Stimulated activated CD4-positive, alpha-beta T cell treated with anti-CD3 and anti-CD28 coated beads, Interleukin-1b, Interleukin-23, amount 100 ng/mL, for 1 hour (primary cell): ENCODE results near the gene PRAF2.

Source experiments
- DNase-seq, 2 donors: peaks; one replicate each; pipeline ENCODE4 v3.0.0-alpha.2; 2020; ENCODE audit warnings: low read depth in 2 of 2

Gene PRAF2, protein sequence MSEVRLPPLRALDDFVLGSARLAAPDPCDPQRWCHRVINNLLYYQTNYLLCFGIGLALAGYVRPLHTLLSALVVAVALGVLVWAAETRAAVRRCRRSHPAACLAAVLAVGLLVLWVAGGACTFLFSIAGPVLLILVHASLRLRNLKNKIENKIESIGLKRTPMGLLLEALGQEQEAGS

DNA sequence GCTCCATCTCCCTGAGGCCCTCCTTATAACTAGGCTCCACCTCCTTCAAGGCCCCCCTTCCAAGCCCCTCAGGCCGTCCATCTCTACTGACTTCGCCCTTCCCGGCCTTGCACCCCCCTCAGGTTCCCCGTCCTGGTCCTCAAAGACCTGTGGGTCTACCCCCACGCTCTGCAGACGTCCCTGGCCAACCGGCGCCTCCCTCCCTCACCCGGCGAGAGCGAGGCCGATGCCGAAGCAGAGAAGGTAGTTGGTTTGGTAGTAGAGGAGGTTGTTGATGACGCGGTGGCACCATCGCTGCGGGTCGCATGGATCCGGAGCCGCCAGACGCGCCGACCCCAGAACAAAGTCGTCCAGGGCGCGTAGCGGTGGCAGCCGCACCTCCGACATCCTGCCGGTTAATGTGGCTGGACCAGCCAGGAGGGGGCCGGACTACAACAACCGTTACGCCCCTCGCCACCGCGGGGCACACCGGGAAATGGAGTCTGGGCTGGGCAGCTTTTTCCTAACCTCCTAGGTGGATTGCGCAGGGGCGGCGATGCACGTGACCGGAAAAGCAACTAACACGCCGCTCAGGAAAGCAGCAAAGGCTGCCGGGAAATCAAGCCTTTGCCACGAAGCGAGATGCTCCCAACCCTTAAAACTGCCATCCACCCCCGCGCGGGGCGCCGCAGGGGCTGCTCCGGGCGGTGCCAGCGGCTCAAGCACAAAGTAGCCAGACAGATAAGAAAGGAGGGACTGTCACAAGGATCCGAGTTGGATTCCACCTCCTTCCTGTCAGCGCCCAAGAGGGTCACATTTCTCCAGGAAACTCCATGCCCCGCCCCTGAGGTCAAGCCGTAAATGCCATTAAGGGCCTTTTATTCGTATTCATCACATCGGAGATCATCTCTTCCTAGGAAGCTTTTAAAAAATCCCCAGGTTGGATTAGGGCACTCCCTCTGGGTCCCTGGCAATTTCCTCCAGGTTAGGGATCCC, at the start of gene PRAF2:
PRAF2 (minus strand) TSS at position 402 of the 975 bp plus-strand sequence; CDS start at position 387, 15 bp downstream.
- DNase-seq = peak; percentile 66 to 74

DNA sequence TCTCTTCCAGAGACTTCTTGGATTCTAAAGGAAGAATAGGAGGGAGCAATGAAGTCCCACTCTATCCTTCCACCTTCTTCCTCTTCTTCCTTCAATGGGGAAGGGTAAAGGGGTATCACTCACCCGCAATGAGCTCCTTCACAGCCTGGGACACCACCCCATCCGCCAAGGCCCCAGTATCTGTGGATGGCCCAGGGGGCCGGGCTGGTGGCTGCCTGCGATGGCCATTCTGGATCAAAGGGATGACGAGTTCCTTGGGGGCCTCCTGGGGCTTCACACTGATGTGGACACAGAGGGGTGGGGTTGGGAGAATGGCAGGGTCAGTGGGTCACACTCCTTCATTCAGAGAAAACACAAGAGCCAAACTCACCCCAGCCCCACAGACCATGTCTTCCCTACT, 48.7 kb upstream of the PRAF2 start:
- no peak for DNase-seq

DNA sequence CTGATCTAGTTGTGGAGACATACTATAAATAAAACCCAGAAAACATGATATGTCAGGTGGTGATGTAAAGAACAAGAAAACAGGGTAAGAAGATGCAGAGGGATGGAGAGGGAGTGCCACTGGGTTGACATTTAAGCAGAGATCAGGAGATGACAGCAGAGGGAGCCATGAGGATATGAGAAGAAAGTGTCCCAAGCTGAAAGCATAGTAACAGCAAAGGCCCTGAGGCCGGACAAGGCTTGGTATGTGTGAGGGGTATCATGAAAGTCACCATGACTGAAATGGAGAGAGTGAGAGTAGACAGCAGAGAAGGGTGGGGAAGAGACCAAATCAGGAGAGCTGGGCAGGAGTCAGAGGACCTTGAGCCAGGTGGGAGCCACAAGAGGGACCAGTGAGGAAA, 46.3 kb upstream of the PRAF2 start:
- no peak for DNase-seq

DNA sequence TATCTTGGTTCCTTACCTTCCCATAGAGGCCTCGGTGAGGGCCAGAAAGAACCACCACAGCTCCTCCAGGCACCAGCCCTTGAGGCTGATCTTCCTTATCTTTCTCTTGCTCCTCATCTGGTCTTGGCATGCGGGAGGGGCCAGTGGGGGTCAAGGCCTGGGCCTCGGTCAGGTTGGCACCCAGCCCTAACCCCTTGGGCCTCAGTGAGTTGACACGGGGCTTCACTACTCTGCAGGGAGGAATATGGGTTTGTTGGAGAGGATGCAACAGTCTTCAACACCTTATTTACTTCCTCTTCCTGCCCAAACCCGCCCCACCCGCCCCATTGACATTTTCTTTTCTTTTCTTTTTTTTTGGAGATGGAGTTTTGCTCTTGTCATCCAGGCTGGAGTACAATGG, 43.8 kb upstream of the PRAF2 start:
- no peak for DNase-seq

DNA sequence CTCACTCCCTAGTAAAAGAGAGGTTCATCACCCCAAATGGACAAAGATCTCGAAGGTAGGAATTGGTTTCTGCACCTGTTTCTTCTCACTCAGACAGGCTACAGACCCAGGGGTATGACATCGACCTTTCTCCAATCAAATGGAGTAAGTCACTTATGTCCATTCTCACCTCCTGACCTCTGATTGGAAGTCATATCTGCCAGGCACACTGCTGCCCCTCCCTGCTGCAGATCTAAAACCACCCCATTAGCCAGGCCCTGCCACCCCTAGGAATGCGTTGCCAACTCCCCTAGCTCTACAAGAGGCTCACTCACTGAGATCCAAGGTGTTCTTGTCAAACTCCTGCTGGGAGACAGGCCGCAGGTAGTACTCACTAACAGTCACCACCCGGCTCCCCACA, 42.9 kb upstream of the PRAF2 start:
- DNase-seq = no peak

DNA sequence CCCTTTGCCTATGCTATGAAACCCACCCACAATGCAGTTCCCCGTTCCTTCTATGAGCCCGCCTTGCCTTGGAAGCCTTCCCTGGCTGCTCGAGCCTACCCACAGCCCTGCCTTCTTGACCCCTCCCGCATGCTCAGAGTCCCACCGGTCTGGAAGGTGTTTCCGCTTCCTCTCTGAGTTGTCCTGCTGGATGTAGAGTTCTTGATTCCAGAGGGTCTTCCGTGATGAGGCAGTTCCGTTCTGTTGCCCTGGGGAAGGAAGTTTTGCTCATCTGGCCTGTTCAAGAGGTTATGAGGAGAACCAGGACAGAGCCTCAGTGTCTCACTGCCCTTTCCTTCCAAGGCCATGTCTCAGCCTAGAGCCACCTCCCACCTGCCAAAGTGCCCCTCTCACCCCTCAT, 42.3 kb upstream of the PRAF2 start:
- DNase-seq = no peak

DNA sequence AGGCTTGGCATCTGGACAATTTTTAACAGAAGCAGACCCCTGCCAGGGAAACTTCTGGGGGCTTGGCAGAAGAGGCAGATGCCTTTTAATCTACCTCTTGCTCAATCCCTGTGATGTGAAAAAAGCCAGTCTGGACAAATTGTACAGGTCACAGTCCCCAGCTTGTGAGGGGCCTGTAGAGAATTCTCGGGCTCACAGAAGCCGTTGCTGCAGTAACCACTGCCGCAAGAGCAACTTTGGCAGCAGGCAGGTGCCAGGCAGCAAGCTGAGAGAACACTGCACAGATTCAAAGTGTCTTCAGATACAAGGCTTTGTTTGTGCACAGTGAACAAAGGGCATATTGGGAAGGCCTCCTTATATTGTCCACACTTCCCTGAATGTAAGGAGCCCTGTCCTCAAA, 38.0 kb upstream of the PRAF2 start:
- no peak for DNase-seq

DNA sequence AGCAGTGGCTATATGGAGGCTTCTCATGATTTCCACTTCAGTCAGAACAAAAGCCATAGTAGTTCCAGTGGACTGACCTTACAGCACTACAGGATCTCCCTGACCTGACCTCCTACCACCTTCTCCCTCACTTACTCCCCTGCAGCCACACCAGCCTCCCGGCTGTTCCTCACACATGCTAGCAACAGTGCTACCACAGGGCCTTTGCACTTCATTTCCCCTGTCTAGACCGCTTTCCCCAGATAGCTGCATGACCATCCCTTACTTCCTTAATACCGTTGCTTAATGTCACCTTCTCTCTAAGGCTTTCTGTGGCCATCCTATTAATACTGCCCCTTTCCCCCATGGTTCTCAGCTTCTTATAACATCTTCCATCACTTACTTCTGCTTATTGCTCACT, 36.6 kb upstream of the PRAF2 start:
- DNase-seq = no peak

DNA sequence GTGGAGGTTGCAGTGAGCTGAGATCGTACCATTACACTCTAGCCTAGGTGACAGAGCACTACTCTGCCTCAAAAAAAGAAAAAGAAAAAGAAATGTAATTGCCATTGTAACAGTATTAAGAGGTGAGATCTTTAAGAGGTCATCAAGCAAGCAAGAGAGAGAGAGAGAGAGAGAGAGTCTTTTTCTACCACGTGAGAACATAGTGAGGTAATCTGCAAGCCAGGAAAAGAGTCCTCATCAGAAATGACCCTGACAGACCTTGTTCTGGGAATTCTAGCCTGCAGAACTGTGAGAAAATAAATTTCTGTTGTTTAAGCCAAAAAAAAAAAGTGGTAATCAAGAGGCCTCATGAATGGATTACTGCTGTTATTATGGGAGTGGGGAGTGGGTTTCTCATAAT, 34.8 kb upstream of the PRAF2 start:
- no peak for DNase-seq

DNA sequence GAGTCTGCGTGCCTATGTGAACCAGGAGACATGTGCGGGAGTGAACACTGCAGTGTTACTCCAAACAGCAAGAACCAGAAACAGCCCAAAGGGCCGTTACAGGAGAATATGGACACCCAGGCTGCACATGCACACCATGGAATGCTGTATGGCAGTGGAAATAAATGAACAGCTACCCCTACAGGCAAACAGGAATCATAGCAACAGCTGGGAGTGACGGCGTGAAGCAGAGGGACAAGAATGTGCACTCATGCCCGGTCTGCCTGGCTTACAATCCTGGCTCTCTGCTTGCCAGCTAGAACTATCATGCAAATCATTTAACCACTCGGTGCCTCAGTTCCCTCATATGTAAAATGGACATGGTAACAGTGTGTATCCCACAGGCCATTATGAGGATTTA, 33.1 kb upstream of the PRAF2 start:
- DNase-seq = no peak

DNA sequence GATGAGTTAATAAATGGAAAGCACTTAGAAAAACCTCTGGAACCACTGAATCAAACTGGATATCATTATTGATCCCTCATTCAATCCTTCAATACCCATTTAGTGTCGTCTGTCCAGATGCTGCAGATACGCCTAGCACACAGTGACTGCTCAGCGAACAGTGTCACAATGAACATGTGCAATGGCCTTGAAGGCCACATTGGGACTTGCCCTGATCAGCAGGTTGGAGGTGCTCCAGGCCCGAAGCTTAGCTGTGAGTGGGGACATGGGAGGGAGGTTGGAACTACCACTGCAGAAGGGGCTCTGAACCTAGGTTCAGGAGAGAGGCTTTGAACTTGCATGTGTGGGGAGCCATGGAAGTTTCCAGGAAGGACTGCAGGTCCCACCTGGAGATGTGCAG, 32.5 kb upstream of the PRAF2 start:
- DNase-seq = no peak

DNA sequence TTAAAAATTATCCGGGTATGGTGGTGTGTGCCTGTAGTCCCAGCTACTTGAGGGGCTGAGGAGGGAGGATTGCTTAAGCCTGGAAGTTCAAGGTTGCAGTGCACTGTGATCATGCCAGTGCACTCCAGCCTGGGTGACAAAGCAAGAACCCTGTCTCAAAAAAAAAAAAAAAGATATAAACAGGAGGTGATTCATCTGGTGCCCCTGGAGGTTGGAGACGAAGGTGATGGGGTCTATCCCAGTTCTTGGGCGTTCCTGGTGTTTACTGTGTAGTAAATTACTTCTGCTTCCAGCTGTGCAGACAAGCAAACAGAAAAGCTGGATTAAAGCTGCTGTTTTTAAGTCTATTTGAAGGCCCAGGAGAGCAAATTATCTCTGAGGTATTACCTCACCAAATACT, 29.8 kb upstream of the PRAF2 start:
- DNase-seq = no peak

DNA sequence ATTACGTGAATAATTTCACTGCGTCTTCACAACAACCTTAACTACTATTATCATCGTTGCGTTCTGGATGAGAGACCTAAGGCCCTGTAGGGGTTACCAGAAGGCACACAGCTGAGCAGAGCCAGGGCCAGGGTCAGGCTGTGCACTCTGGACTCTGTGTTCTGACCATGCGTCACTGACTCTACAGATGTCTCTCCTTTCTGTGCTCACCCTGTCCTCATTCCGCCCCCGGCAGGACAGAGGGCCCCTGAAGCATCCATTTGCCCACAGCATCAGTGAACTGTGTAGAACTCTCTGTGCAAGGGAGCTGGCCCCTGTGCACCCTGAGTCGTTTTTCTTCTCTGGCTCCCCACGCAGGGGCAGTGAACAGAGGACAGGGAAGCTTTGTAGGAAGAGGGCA, 28.4 kb upstream of the PRAF2 start:
- DNase-seq = no peak

DNA sequence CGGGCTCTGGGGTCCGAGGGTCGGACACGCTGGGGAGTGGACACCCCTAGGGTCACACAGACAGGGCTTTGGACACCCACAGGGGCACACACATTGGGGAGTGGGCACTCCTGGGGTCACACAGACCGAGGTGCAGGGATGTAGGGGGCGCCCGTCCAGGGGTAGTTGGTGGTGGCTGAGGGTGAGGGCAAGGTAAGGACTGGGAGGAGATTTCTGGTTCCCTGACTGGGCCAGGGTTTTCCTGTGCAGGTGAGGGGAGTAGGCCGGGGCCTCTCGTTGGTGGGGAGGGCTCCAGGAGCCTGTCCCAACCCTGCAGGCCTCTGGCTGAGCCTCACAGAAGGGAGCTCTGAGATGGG, 27.8 kb upstream of the PRAF2 start:
- DNase-seq = no peak

DNA sequence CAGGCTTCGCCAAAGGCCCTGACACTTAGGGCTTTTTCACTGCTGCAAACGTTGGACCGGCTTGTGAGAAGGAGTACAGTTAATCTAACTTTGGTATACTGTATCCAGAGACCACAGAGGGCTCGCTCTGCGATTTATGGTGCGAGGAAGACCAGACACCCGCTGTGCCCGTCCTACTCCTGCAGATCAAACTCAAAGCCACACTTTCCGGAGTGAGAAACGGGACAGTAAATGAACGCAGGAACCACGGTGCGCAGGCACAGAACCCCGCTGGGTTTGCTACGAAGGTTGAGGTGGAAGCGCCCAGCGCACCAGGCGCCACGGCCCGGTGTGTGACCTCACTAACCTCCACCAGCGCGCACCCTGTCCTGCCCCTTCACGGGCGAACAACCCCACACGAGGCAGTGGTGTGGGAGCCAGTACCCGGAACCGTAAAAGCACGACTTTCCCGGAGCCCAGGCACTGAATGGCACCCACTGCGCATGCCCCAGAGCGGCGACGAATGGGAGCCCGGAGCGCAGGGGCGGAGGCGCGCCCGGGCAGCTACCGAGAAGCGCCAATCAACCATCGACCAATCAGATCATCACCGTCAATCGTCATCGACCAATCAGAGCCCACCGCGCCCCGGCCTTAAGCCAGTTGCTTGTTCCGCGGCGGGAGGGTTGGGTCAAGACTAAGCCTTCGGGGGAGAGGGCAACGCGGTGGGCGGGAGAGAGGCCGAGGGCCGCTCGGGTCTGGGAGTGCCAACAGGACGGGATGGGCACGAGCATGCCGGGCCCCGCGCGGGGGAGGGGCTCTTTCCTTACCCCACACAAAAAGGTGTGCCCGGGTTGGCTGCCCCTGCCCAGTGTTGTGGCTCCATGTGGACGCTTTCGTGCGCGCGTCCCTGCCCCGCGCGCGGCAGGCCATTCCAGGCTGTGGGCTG, 27.2 kb upstream of the PRAF2 start:
- peak; percentile 64 to 72 for DNase-seq

DNA sequence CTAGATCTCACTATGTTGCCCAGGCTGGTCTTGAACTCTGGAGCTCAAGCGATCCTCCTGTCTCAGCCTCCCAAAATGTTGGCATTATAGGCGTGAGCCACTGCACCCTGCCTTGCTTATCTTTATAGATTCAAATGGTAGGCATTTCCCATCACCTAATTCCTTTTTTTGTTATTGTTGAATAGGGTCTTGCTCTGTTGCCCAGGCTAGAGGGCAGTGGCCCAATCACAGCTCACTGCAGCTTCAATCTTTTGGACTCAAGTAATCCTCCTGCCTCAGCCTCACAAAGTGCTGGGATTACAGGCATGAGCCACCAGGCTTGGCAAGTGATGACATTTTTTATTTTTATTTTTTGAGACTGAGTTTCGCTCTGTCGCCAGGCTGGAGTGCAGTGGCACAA, 22.6 kb upstream of the PRAF2 start:
- no peak for DNase-seq

DNA sequence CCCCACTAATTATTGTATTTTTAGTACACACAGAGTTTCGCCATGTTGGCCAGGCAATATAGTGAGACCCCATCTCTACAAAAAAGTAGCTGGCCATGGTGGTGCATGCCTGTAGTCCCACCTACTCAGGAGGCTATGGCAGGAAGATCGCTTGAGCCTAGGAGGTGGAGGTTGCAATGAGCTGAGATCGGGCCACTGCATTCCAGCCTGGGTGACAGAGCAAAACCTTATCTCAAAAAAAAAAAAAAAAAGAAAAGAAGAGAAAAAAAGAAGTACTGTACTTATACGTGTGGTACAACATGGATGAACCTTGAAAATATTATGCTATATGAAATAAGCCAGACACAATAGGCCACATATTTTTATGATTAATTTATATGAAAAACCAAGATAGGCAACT, 15.8 kb upstream of the PRAF2 start:
- DNase-seq = no peak

DNA sequence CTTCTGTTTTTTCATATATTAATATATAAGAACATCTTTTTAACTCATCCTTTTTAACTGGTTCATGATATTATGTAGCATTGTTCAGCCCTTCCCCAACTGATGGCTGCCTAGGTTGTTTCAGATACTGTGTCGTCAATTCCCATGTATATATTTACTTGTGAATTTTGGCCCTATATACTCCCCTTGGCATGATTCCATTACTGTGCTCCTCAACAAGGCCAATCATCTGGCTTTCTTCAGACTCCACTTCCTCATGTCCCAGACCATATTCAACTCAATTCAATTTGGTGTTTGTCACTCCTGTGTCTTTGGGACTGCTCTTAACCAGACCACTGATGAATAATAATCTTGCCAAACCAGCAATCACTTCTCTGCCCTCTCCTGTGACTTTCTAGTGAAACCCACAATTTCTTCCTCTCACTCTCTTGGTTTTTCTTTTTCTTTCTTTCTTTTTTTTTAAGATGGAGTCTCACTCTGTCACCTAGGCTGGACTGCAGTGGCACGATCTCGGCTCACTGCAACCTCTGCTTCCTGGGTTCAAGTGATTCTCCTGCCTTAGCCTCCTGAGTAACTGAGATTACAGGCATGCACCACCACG, 8.6 kb upstream of the PRAF2 start:
- no peak for DNase-seq

DNA sequence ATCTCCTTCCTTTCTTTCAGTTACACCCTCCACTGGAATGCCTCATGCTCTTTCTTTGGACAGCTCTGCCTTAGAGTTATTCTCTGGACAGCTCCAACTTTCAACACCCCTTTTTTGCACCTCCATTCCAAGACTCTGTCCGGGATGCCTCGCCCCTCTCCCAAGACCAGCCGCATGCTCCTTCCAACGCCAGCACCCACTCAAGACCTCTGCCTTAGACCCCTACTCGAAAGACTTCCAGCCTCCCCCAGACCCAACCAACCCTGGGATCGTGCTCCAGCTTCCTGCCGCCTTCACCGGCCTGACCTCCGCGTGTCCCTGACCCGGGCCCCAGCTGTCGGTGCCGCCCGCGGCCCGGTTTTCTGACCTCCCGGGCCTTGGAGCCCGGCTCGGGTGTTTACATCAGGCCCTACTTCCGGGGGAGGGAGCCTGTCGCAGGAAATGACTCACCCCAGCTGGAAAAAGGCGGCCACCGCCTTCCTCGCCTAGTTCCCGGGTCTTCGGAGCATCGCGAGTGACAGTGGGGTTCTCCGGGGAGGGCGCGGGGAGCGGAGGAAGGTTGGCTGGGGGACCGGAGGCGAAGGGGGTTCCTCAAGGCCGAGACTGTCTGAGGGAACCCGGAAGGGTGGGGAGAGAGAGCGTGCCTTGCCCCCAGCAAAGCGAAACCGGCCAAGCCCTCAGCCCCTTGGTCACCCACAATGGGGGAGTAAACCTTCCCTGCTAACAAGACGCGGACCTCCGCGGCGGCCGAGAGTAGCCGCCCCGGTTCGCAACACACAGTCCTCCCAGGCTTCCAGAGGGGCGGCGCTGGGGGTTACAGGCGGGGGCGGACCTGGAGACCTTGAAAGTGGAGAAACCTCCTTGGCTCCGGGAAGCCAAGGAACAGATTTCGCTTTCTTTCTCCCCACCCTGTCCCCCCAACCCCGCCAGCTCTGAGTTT, 6.0 kb upstream of the PRAF2 start, which contains the start of gene WDR45:
WDR45 (minus strand) TSS at position 399 of the 940 bp plus-strand sequence. CDS start 1,792 bp downstream, outside the sequence.
- DNase-seq = peak; percentile 37

DNA sequence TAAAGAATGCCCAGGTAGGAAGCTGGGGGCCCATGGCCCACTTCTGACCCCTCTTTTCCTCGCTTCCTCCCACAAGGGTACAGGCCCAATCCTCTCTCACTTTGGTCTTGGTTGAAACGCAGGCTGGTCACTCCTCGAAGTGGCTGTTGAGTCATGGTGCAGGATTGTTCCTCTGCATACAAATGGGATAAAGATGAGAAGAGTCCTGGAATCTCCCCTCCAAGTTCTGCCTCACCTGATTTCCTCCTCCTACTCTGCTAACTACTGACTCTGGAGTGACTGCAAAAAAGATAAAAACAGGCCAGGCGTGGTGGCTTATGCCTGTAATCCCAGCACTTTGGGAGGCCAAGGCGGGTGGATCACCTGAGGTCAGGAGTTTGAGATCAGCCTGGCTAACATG, 4.1 kb upstream of the PRAF2 start:
- no peak for DNase-seq

DNA sequence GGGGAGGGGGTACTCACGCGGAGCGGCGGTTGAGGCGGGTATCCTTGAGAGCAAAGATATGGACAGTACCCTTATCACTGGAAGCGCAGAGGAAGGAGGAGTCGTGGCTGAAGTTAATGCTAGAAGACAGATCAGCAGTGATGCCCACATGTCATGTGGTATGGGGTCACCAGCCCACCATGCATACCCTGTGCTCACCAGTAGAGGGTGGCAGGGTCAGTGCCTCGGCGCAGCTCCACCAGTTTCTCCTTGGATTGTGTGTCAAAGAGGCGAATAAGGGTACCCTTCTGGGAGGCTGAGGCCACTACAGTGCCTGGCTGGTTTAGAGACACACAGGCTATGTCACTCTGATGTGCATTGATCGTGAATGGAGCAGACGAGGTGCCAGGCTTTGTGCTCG, 1.5 kb upstream of the PRAF2 start:
- no peak for DNase-seq
